Measurements from ENCODE around the gene SHOX. TPM values are rescaled to one million over a fixed set of nuclear protein-coding genes. Genes with fewer than 3 reads are reported as not detected.

SHOX gene
- total RNA-seq, 3 donors from 2014 or later: 0.33 to 0.80 TPM; not detected in 1

DNA sequence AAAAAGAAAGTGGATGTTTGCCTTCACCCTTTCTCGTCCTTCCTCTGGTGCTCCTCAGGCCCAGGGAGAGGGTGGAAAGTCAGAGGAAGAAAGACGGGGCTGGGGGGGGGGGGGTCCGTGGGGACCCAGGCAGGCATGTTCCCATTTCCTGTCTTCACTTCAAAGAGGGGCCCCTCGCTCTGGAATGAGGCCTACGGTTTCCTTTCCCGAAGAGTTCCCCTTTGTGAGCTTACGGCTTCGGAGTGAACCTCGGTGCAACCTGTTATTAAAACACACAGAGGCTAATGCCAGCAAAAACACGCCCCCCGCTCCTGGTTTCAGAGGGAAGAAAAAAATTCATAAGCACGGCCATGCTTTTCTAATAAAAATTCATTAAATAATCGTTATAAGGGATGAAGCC lies 40.1 kb downstream of the SHOX start:
- H3K9me3 ChIP-seq: peaks cover 12 to 19% of the 10 kb centered on the region in 2 donors
- no peak for DNase-seq (ENCODE audit: low spot score in 2 of 2)
- H3K4me3 ChIP-seq: no peak overlapping the region
- intact Hi-C loops (cut with DNase I; ENCODE audit: low total_unique reads): no loop called here
- no peaks in the 10 kb centered on the region for H3K4me1 ChIP-seq
- no peak overlapping the region for H3K27ac ChIP-seq
- H3K36me3 ChIP-seq: no peaks in the 10 kb centered on the region
- H3K27me3 ChIP-seq: peaks cover 0 to 25% of the 10 kb centered on the region in 2 donors
- TF ChIP-seq POLR2A (IDR thresholded peaks at IDR 0.05) (no peak), POLR2AphosphoS5 (IDR thresholded peaks at IDR 0.05) (no peak), CTCF (IDR thresholded peaks at IDR 0.05) (no peak)

- no peak for TF ChIP-seq POLR2AphosphoS5 (IDR thresholded peaks at IDR 0.05)
- no peak for TF ChIP-seq POLR2A (IDR thresholded peaks at IDR 0.05)
- TF ChIP-seq CTCF (IDR thresholded peaks at IDR 0.05): no peak
Measured at GRCh38 chrX:672931-673330, 42.3 kb downstream of the SHOX start.

GRCh38 chrX:675279-675954 lies 44.8 kb downstream of the SHOX start:
- H3K27me3 ChIP-seq: peaks cover 0 to 19% of the 10 kb centered on the region in 2 donors
- intact Hi-C loops (cut with DNase I; ENCODE audit: low total_unique reads): no loop called here

More at GRCh38 chrX:672931-673330, 42.3 kb downstream of the SHOX start:
- H3K36me3 ChIP-seq: no peaks in the 10 kb centered on the region
- peaks cover 6 to 9% of the 10 kb centered on the region in 2 donors for H3K9me3 ChIP-seq
- intact Hi-C loops (cut with DNase I; ENCODE audit: low total_unique reads): no loop called here
- no peak for DNase-seq (ENCODE audit: low spot score in 2 of 2)
- peaks cover 0 to 19% of the 10 kb centered on the region in 2 donors for H3K27me3 ChIP-seq
- no peak overlapping the region for H3K4me3 ChIP-seq
- H3K27ac ChIP-seq: no peak overlapping the region
- no peaks in the 10 kb centered on the region for H3K4me1 ChIP-seq

GRCh38 chrX:675955-676295 lies 45.3 kb downstream of the SHOX start:
- peaks cover 8 to 9% of the 10 kb centered on the region in 2 donors for H3K9me3 ChIP-seq
- intact Hi-C loops (cut with DNase I; ENCODE audit: low total_unique reads): no loop called here
- H3K36me3 ChIP-seq: no peaks in the 10 kb centered on the region
- peaks cover 0 to 21% of the 10 kb centered on the region in 2 donors for H3K27me3 ChIP-seq
- H3K27ac ChIP-seq: no peak overlapping the region
- DNase-seq (ENCODE audit: low spot score in 2 of 2): no peak
- no peak overlapping the region for H3K4me3 ChIP-seq
- no peak for TF ChIP-seq POLR2AphosphoS5 (IDR thresholded peaks at IDR 0.05)
- no peak for TF ChIP-seq POLR2A (IDR thresholded peaks at IDR 0.05)
- TF ChIP-seq CTCF (IDR thresholded peaks at IDR 0.05): no peak
- no peaks in the 10 kb centered on the region for H3K4me1 ChIP-seq

More at GRCh38 chrX:675279-675954, 44.8 kb downstream of the SHOX start:
- DNase-seq (ENCODE audit: low spot score in 2 of 2): no peak
- Histone ChIP-seq H3K9me3 (peaks cover 8 to 9% of the 10 kb centered on the region in 2 donors), H3K36me3 (no peaks in the 10 kb centered on the region), H3K4me3 (no peak overlapping the region), H3K4me1 (no peaks in the 10 kb centered on the region), H3K27ac (no peak overlapping the region)
- TF ChIP-seq CTCF (IDR thresholded peaks at IDR 0.05) (no peak), POLR2AphosphoS5 (IDR thresholded peaks at IDR 0.05) (no peak), POLR2A (IDR thresholded peaks at IDR 0.05) (no peak)

GRCh38 chrX:677376-677775 lies 46.8 kb downstream of the SHOX start:
- TF ChIP-seq POLR2AphosphoS5 (IDR thresholded peaks at IDR 0.05) (no peak), CTCF (IDR thresholded peaks at IDR 0.05) (no peak), POLR2A (IDR thresholded peaks at IDR 0.05) (no peak)
- Histone ChIP-seq H3K27ac (no peak overlapping the region), H3K27me3 (peaks cover 0 to 22% of the 10 kb centered on the region in 2 donors), H3K9me3 (peaks cover 8 to 9% of the 10 kb centered on the region in 2 donors), H3K36me3 (no peaks in the 10 kb centered on the region), H3K4me1 (no peaks in the 10 kb centered on the region), H3K4me3 (no peak overlapping the region)
- no peak for DNase-seq (ENCODE audit: low spot score in 2 of 2)
- intact Hi-C loops (cut with DNase I; ENCODE audit: low total_unique reads): no loop called here

Data from breast epithelium (tissue), 4 donors.